Spleen (tissue), 11 donors: ENCODE measurements around the gene NPAS2. TPM values are rescaled to one million over a fixed set of nuclear protein-coding genes. Genes with fewer than 3 reads are reported as not detected.

ENCODE experiments used
- DNase-seq: peaks from one replicate; pipeline ENCODE4 v3.0.0-alpha.2; 2020
- H3K27ac ChIP-seq, 8 donors: fragments of 200-600 bp; sonication (generic) in 7 of 8; 1 replicate in 4 of 8; 2 replicates in 4 of 8; pipeline versions ENCODE4 v1.5.0 to v1.8.0; 2016 to 2021; ENCODE audit warnings: inconsistent platforms in 4 of 8, mild to moderate bottlenecking in 4 of 8, moderate library complexity in 1 of 8
- H3K27me3 ChIP-seq, 7 donors: fragments of 200-600 bp; sonication (generic) in 6 of 7; replicated peaks in 1 of 7; 1 replicate in 4 of 7; 2 replicates in 3 of 7; pipeline versions ENCODE4 v1.5.0 to v1.8.0; 2016 to 2021; ENCODE audit warnings: inconsistent platforms in 3 of 7, mild to moderate bottlenecking in 1 of 7
- H3K36me3 ChIP-seq, 6 donors: fragments of 200-600 bp; sonication (generic) in 5 of 6; 1 replicate in 4 of 6; 2 replicates in 2 of 6; pipeline versions ENCODE4 v1.5.0 to v1.8.0; 2016 to 2021; ENCODE audit warnings: inconsistent platforms in 2 of 6
- H3K4me1 ChIP-seq, 6 donors: fragments of 200-600 bp; sonication (generic) in 5 of 6; 1 replicate in 3 of 6; 2 replicates in 3 of 6; pipeline versions ENCODE4 v1.5.0 to v1.8.0; 2016 to 2021; ENCODE audit warnings: inconsistent platforms in 3 of 6
- H3K4me3 ChIP-seq, 8 donors: fragments of 200-600 bp; sonication (generic) in 7 of 8; 1 replicate in 4 of 8; 2 replicates in 4 of 8; pipeline versions ENCODE4 v1.5.0 to v1.8.0; 2016 to 2021; ENCODE audit warnings: inconsistent platforms in 4 of 8, mild to moderate bottlenecking in 4 of 8, moderate library complexity in 2 of 8
- H3K9me3 ChIP-seq, 8 donors: fragments of 200-600 bp; sonication (generic) in 7 of 8; 1 replicate in 4 of 8; 2 replicates in 4 of 8; pipeline versions ENCODE4 v1.5.0 to v1.8.0; 2016 to 2021; ENCODE audit warnings: inconsistent platforms in 4 of 8
- POLR2A ChIP-seq, 3 donors: fragments of 450-650 bp; IDR thresholded peaks; one replicate each; pipeline ENCODE4 v1.5.1; 2017; ENCODE audit warnings: antibody characterized with exemption in 3 of 3, mild to moderate bottlenecking in 1 of 3
- POLR2AphosphoS5 ChIP-seq, 3 donors: sonication (generic); formaldehyde crosslinking; IDR thresholded peaks; one replicate each; pipeline ENCODE4 v1.5.1; 2017; ENCODE audit warnings: antibody characterized with exemption in 3 of 3
- WGBS, 5 donors: extraction: QIAGEN DNeasy Blood & Tissue Kit in 3 of 5; methylation state at CpG; one replicate each; pipeline versions ENCODE4 v1.1.5 to v1.1.7; 2013 to 2018; 5-methylcytosine and 5-hydroxymethylcytosine counted together
- intact Hi-C: fragments of 100-400 bp; cut with DNase I; formaldehyde crosslinking; loops from one replicate; pipeline ENCODE4 v1.15.0; 2023; ENCODE audit warnings: low total_unique reads
- polyA plus RNA-seq, 3 donors: library from polyadenylated mRNA; stranded (reverse); fragments of 200-250 nt; gene quantifications; one replicate each; pipeline ENCODE4 v1.2.1, GENCODE V29; 2013
- total RNA-seq, 7 donors: library from RNA; depleted of rRNA in 3 of 7; stranded (reverse); fragments of >200 nt in 3 of 7; fragmentation: NEBNext Ultra II Directional in 4 of 7; extraction: Animal tissue kit (Norgen Biotek cat#: 25700) in 4 of 7; gene quantifications; one replicate each; pipeline versions ENCODE4 v1.1.0 to v1.2.1, GENCODE V29; 2016 to 2021
- TF ChIP-seq, protein P1 (sequence below), 11 experiments: fragments of 200-600 bp in 7 of 11; fragments of 450-650 bp in 4 of 11; sonication (generic) in 4 of 11; IDR thresholded peaks in 8 of 11; conservative IDR thresholded peaks in 3 of 11; 1 replicate in 7 of 11; 2 replicates in 4 of 11; pipeline versions ENCODE4 v1.4.0 to v1.8.0; 2016 to 2021; ENCODE audit warnings: antibody characterized with exemption in 11 of 11, inconsistent platforms in 4 of 11, mild to moderate bottlenecking in 1 of 11
- donor health status: healthy with polysubstance abuse.
- donor health status: DM: no; HTN: no; CAD: no; lungs with moderate emphysema.
- donor health status: DM: no; HTN: no; CAD: no.
- donor health status: Bipolar disorder and iron deficiency.
- donor health status: healthy.
- donor health status: DM: no; HTN: no; CAD: no.
- donor health status: DM: yes; HTN: yes; CAD: no.

NPAS2 gene
- total and polyA plus RNA-seq, 10 donors = 2.4 to 24.1 (median 8.4) TPM

GRCh38 chr2:100924520-100925451 is 104.8 kb downstream of the NPAS2 start:
- TF ChIP-seq, protein P1, sequence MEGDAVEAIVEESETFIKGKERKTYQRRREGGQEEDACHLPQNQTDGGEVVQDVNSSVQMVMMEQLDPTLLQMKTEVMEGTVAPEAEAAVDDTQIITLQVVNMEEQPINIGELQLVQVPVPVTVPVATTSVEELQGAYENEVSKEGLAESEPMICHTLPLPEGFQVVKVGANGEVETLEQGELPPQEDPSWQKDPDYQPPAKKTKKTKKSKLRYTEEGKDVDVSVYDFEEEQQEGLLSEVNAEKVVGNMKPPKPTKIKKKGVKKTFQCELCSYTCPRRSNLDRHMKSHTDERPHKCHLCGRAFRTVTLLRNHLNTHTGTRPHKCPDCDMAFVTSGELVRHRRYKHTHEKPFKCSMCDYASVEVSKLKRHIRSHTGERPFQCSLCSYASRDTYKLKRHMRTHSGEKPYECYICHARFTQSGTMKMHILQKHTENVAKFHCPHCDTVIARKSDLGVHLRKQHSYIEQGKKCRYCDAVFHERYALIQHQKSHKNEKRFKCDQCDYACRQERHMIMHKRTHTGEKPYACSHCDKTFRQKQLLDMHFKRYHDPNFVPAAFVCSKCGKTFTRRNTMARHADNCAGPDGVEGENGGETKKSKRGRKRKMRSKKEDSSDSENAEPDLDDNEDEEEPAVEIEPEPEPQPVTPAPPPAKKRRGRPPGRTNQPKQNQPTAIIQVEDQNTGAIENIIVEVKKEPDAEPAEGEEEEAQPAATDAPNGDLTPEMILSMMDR (IDR thresholded peaks at IDR 0.05 in 8 of 11, conservative IDR thresholded peaks at IDR 0.05 in 3 of 11) = no peak
- no peak for TF ChIP-seq POLR2A (IDR thresholded peaks at IDR 0.05)
- peak; percentile 43 to 58 (median 46) for TF ChIP-seq POLR2AphosphoS5 (IDR thresholded peaks at IDR 0.05)
- no peaks in the 10 kb centered on the region for H3K36me3 ChIP-seq
- H3K4me1 ChIP-seq = peaks cover 0 to 20% (median 3%) of the 10 kb centered on the region in 6 donors
- H3K4me3 ChIP-seq = peak overlapping the region in 2 of 8 donors; percentile 13 to 41
- 51 to 75% (median 61%) methylated on average over 18 to 21 of the region's 21 CpGs for WGBS, 5 donors
- H3K27me3 ChIP-seq = no peaks in the 10 kb centered on the region
- no peak for DNase-seq
- H3K27ac ChIP-seq = peak overlapping the region; percentile 68 to 89 (median 84)
- H3K9me3 ChIP-seq = no peaks in the 10 kb centered on the region
- intact Hi-C loops = no loop called here

- 74 to 83% (median 81%) methylated on average over 6 of the region's 6 CpGs for WGBS, 5 donors
- intact Hi-C loops = no loop called here
Measured at GRCh38 chr2:100928235-100928634, 108.3 kb downstream of the NPAS2 start.

GRCh38 chr2:100929147-100929546 is 109.2 kb downstream of the NPAS2 start:
- no peak overlapping the region for H3K27ac ChIP-seq
- peaks cover 0 to 15% (median 3%) of the 10 kb centered on the region in 6 donors for H3K4me1 ChIP-seq
- DNase-seq = no peak
- H3K4me3 ChIP-seq = no peak overlapping the region
- intact Hi-C loops = no loop called here
- peaks cover 0 to 7% (median 0%) of the 10 kb centered on the region in 6 donors for H3K36me3 ChIP-seq
- 77 to 95% (median 91%) methylated on average over 2 of the region's 2 CpGs for WGBS, 5 donors
- H3K27me3 ChIP-seq = no peaks in the 10 kb centered on the region
- H3K9me3 ChIP-seq = no peaks in the 10 kb centered on the region
- TF ChIP-seq POLR2AphosphoS5 (IDR thresholded peaks at IDR 0.05) = no peak
- TF ChIP-seq POLR2A (IDR thresholded peaks at IDR 0.05) = no peak
- TF ChIP-seq, protein P1 (IDR thresholded peaks at IDR 0.05 in 8 of 11, conservative IDR thresholded peaks at IDR 0.05 in 3 of 11) = no peak

More at GRCh38 chr2:100928235-100928634, 108.3 kb downstream of the NPAS2 start:
- TF ChIP-seq POLR2A (IDR thresholded peaks at IDR 0.05) = no peak
- no peak for TF ChIP-seq POLR2AphosphoS5 (IDR thresholded peaks at IDR 0.05)
- TF ChIP-seq, protein P1 (IDR thresholded peaks at IDR 0.05 in 8 of 11, conservative IDR thresholded peaks at IDR 0.05 in 3 of 11) = no peak
- Histone ChIP-seq H3K4me1 (peaks cover 0 to 20% (median 3%) of the 10 kb centered on the region in 6 donors), H3K9me3 (no peaks in the 10 kb centered on the region), H3K27me3 (no peaks in the 10 kb centered on the region), H3K36me3 (peaks cover 0 to 2% (median 0%) of the 10 kb centered on the region in 6 donors), H3K4me3 (no peak overlapping the region), H3K27ac (no peak overlapping the region)
- no peak for DNase-seq
